Peyer's patch (tissue), 4 donors: Measurements from ENCODE around the gene SUPT3H.

ENCODE experiments used
- CTCF ChIP-seq, 6 experiments: fragments of 450-650 bp in 4 of 6; fragments of 200-600 bp in 2 of 6; sonication (generic) in 1 of 6; IDR thresholded peaks; one replicate each; pipeline ENCODE4 v1.5.1; 2017 to 2019; ENCODE audit warnings: antibody characterized with exemption in 6 of 6, mild to moderate bottlenecking in 3 of 6, moderate library complexity in 1 of 6
- POLR2A ChIP-seq, 2 donors: fragments of 450-650 bp; IDR thresholded peaks; one replicate each; pipeline ENCODE4 v1.5.1; 2017; ENCODE audit warnings: antibody characterized with exemption in 2 of 2, mild to moderate bottlenecking in 2 of 2, moderate library complexity in 2 of 2

GRCh38 chr6:44849806-44850205, 527.9 kb downstream of the SUPT3H start:
- TF ChIP-seq CTCF (IDR thresholded peaks at IDR 0.05) (no peak), POLR2A (IDR thresholded peaks at IDR 0.05) (no peak)
